PC-9 (cell line): ENCODE results near the gene DNAJC13. TPM values are rescaled to one million over a fixed set of nuclear protein-coding genes. Genes with fewer than 3 reads are reported as not detected.

Experiments used
- BruUV-seq: library from RNA; stranded (reverse); fragments of 400-500 nt; replicated peaks from 2 replicates; lab custom pipeline; 2021; lab: Mats Ljungman, UMichigan
- CTCF ChIA-PET: fragments of 300-600 bp; sonication (Branson Sonifier 250); formaldehyde crosslinking; loops from one replicate; lab custom pipeline; 2022; ENCODE audit warnings: antibody characterized with exemption; lab: Charles Lee
- POLR2A ChIA-PET: fragments of 300-600 bp; sonication (Branson Sonifier 250); formaldehyde crosslinking; loops from one replicate; lab custom pipeline; 2022; ENCODE audit warnings: antibody characterized with exemption; ENCODE audit not compliant: unreplicated experiment; lab: Charles Lee
- DNase-seq, 2 experiments: peaks; one replicate each; pipeline versions ENCODE4 v3.0.0 to v3.0.0-alpha.2; 2015 to 2022; ENCODE audit warnings: mixed read lengths in 1 of 2
- H2AFZ ChIP-seq: fragments of 200-600 bp; sonication (generic); 2 replicates; pipeline ENCODE4 v1.8.1; 2017; ENCODE audit warnings: antibody characterized with exemption
- H3F3A ChIP-seq: fragments of 200-600 bp; sonication (generic); 2 replicates; pipeline ENCODE4 v1.8.1; 2017; ENCODE audit warnings: antibody characterized with exemption, mild to moderate bottlenecking, low read depth; ENCODE audit not compliant: insufficient read depth
- H3K27ac ChIP-seq: fragments of 200-600 bp; sonication (generic); 2 replicates; pipeline ENCODE4 v1.6.1; 2016; ENCODE audit warnings: mixed run types
- H3K27me3 ChIP-seq: fragments of 200-600 bp; sonication (generic); 2 replicates; pipeline ENCODE4 v1.6.1; 2016; ENCODE audit warnings: low read depth, mixed run types; ENCODE audit not compliant: insufficient read depth
- H3K36me3 ChIP-seq: fragments of 200-600 bp; sonication (generic); 2 replicates; pipeline ENCODE4 v1.6.1; 2016; ENCODE audit warnings: low read depth, mixed run types
- H3K4me1 ChIP-seq: fragments of 200-600 bp; sonication (generic); replicated peaks from 2 replicates; pipeline ENCODE4 v1.6.1; 2016; ENCODE audit warnings: mixed run types; ENCODE audit not compliant: insufficient read depth
- H3K4me2 ChIP-seq: fragments of 200-600 bp; sonication (generic); 2 replicates; pipeline ENCODE4 v1.6.1; 2017; ENCODE audit warnings: mixed run types
- H3K4me3 ChIP-seq: fragments of 200-600 bp; sonication (generic); 2 replicates; pipeline ENCODE4 v1.6.1; 2016; ENCODE audit warnings: mixed run types
- H3K79me2 ChIP-seq: fragments of 200-600 bp; sonication (generic); 2 replicates; pipeline ENCODE4 v1.6.1; 2017; ENCODE audit warnings: low read depth, mixed run types
- H3K9me2 ChIP-seq: fragments of 200-600 bp; sonication (generic); 2 replicates; pipeline ENCODE4 v1.8.1; 2017; ENCODE audit warnings: mild to moderate bottlenecking; ENCODE audit not compliant: insufficient read depth
- H3K9me3 ChIP-seq: fragments of 200-600 bp; sonication (generic); 2 replicates; pipeline ENCODE4 v1.8.1; 2016; ENCODE audit warnings: low read depth; ENCODE audit not compliant: insufficient read depth
- H4K20me1 ChIP-seq: fragments of 200-600 bp; sonication (generic); 2 replicates; pipeline ENCODE4 v1.8.1; 2017; ENCODE audit not compliant: insufficient read depth
- CTCF ChIP-seq: fragments of 200-600 bp; sonication (generic); conservative IDR thresholded peaks from 2 replicates; pipeline ENCODE4 v1.6.1; 2017; ENCODE audit warnings: mixed run types, antibody characterized with exemption, mild to moderate bottlenecking, moderate library complexity
- EZH2 ChIP-seq: fragments of 200-600 bp; sonication (generic); IDR thresholded peaks from 2 replicates; pipeline ENCODE4 v1.8.0; 2017; ENCODE audit warnings: antibody characterized with exemption, low read depth
- intact Hi-C: fragments of 100-400 bp; cut with micrococcal nuclease; formaldehyde crosslinking; loops from one replicate; pipeline ENCODE4 v1.10.0; 2022; ENCODE audit not compliant: unreplicated experiment
- total RNA-seq: library from RNA; stranded (reverse); gene quantifications from 2 replicates; pipeline ENCODE4 v1.2.3, GENCODE V29; 2021

The DNAJC13 gene
- total RNA-seq, 1 experiment from 2014 or later: 56.6 TPM

GRCh38 chr3:132522353-132522752, 105.1 kb downstream of the DNAJC13 start:
- ChIA-PET POLR2A (no interaction called here), CTCF (no interaction called here)
- H3K79me2 ChIP-seq: no peaks in the 10 kb centered on the region
- intact Hi-C loops: no loop called here
- DNase-seq: no peak
- no peaks in the 10 kb centered on the region for H3K9me3 ChIP-seq
- no peaks in the 10 kb centered on the region for H4K20me1 ChIP-seq
- peaks cover 7% of the 10 kb centered on the region; the same call in 1 of the 2 replicates for H3K36me3 ChIP-seq
- no peak overlapping the region for H3K4me3 ChIP-seq
- H3K4me2 ChIP-seq: no peak overlapping the region
- H3K9me2 ChIP-seq: no peaks in the 10 kb centered on the region
- no peaks in the 10 kb centered on the region for H3F3A ChIP-seq
- TF ChIP-seq CTCF (no peak), EZH2 (no peak)
- BruUV-seq: no TSS peak
- H3K27me3 ChIP-seq: no peaks in the 10 kb centered on the region
- no peaks in the 10 kb centered on the region for H3K4me1 ChIP-seq
- H3K27ac ChIP-seq: no peak overlapping the region
- no peak overlapping the region for H2AFZ ChIP-seq

DNA sequence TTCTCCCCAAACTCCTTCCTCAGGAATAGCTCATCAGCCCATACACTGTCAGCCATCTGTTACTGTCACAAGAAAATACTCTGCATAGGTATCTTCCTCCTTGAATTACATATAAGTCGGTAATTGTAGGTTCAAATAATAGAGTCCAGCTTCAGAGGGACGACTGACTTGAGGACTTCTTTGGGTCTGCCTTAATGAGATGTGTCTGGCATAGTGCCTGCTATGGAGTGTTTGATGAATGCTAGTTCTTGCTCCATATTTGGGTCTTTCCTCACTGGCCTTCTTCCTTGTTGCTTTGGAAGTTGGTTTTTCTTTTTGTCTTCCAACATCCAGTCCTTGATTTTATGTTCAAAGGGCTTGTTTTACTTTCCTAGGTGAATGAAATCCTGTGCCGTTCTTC, 113.3 kb downstream of the DNAJC13 start:
- TF ChIP-seq EZH2 (no peak), CTCF (no peak)
- DNase-seq: no peak
- no peaks in the 10 kb centered on the region for H3K9me2 ChIP-seq
- no TSS peak for BruUV-seq
- H3K4me2 ChIP-seq: no peak overlapping the region
- H3K79me2 ChIP-seq: no peaks in the 10 kb centered on the region
- POLR2A ChIA-PET: interaction anchor here (0.7 kb wide), 1 partner anchor 125 kb away, joined by 4 read pairs; no protein-coding TSS in a partner anchor
- intact Hi-C loops: no loop called here
- no peaks in the 10 kb centered on the region for H3K27me3 ChIP-seq
- no peaks in the 10 kb centered on the region for H3K9me3 ChIP-seq
- H4K20me1 ChIP-seq: peaks cover 4% of the 10 kb centered on the region; the same call in 1 of the 2 replicates
- CTCF ChIA-PET: no interaction called here
- H3K4me1 ChIP-seq: no peaks in the 10 kb centered on the region
- no peaks in the 10 kb centered on the region; the same call in 1 of the 2 replicates for H3F3A ChIP-seq
- peaks cover 10% of the 10 kb centered on the region for H3K36me3 ChIP-seq
- H3K4me3 ChIP-seq: no peak overlapping the region
- H3K27ac ChIP-seq: no peak overlapping the region
- no peak overlapping the region for H2AFZ ChIP-seq

DNA sequence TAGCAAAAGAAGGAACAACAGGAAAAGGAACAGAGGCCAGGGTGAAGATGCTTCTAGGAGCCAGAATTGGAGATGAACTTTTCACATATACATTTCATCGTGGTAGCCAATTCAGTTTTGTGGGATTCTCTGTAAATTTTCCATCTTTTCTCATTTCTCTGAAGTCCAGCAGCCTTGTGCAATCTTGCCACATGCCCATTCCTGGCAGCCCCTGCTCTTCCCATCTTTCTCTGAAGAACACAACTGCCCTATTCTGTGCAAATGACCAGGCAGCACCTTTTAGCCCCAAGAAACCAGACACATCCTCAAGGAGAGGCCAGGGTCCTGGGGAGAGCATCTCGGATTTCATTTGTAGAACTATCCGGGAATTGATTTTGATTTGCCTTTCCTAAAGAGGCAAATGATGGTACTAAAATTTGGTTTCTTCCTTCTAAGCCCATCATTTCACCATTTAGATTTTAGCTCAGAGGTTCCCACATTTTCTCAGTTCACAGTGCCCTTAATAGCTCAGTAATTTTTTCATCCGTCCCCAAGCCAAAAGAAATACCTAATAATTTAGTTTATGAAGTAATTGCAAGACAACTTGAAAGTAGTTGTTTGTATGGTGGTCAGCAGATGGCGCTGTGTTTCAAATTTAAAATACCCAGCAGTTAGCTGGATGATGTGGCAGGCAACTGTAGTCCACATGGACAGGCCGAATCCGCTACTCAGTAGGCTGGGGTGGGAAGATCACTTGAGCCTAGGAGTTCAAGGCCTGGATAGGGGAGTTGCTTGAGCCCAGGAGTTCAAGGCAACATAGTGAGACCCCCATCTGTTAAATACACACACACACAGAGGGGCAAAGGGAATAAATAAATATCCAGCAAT, 118.5 kb downstream of the DNAJC13 start:
- no TSS peak for BruUV-seq
- H3K9me2 ChIP-seq: no peaks in the 10 kb centered on the region
- peaks cover 3% of the 10 kb centered on the region; the same call in 1 of the 2 replicates for H3K36me3 ChIP-seq
- no peak overlapping the region for H3K4me3 ChIP-seq
- no peaks in the 10 kb centered on the region for H3K79me2 ChIP-seq
- peak; percentile 36 to 46 for DNase-seq
- no peak overlapping the region for H3K27ac ChIP-seq
- H3K4me2 ChIP-seq: no peak overlapping the region
- intact Hi-C loops: loop anchor here (1.0 to 5.0 kb wide), 2 partner anchors 106 to 846 kb away; no protein-coding TSS in a partner anchor
- no peaks in the 10 kb centered on the region; the same call in none of the 2 replicates for H3F3A ChIP-seq
- ChIA-PET POLR2A (interaction anchor here (0.7 kb wide), 1 partner anchor 153 kb away, joined by 9 read pairs; no protein-coding TSS in a partner anchor), CTCF (interaction anchor here (0.6 to 1.2 kb wide), 4 partner anchors 104 to 136 kb away, joined by 3 to 11 read pairs (median 3); no protein-coding TSS in a partner anchor)
- H3K9me3 ChIP-seq: no peaks in the 10 kb centered on the region
- TF ChIP-seq EZH2 (no peak), CTCF (peak; percentile 84)
- H2AFZ ChIP-seq: no peak overlapping the region
- H4K20me1 ChIP-seq: no peaks in the 10 kb centered on the region
- no peaks in the 10 kb centered on the region for H3K27me3 ChIP-seq
- H3K4me1 ChIP-seq: no peaks in the 10 kb centered on the region
